KMS-11 (cell line): ENCODE data around the gene PDZD7.

ENCODE experiments used
- H2AFZ ChIP-seq: fragments of 200-600 bp; sonication (generic); 2 replicates; pipeline ENCODE4 v1.6.1; 2016; ENCODE audit warnings: antibody characterized with exemption, mixed run types, low read depth
- H3K27ac ChIP-seq: fragments of 200-600 bp; sonication (generic); 2 replicates; pipeline ENCODE4 v1.6.1; 2016; ENCODE audit warnings: mild to moderate bottlenecking, mixed run types
- H3K27me3 ChIP-seq: fragments of 200-600 bp; sonication (generic); 2 replicates; pipeline ENCODE4 v1.6.1; 2017; ENCODE audit warnings: mild to moderate bottlenecking, low read depth, mixed run types, moderate library complexity; ENCODE audit not compliant: insufficient read depth
- H3K36me3 ChIP-seq: fragments of 200-600 bp; sonication (generic); 2 replicates; pipeline ENCODE4 v1.6.1; 2017; ENCODE audit warnings: mild to moderate bottlenecking, mixed run types; ENCODE audit not compliant: insufficient read depth
- H3K4me1 ChIP-seq: fragments of 200-600 bp; sonication (generic); 2 replicates; pipeline ENCODE4 v1.6.1; 2016; ENCODE audit warnings: mild to moderate bottlenecking, low read depth, mixed run types; ENCODE audit not compliant: poor library complexity, severe bottlenecking
- H3K4me2 ChIP-seq: fragments of 200-600 bp; sonication (generic); 2 replicates; pipeline ENCODE4 v1.7.0; 2016; ENCODE audit warnings: mild to moderate bottlenecking, mixed run types
- H3K4me3 ChIP-seq: fragments of 200-600 bp; sonication (generic); IDR thresholded peaks from 2 replicates; pipeline ENCODE4 v1.6.1; 2017; ENCODE audit warnings: low read depth, low read length, mixed read lengths; ENCODE audit not compliant: insufficient read depth
- H3K79me2 ChIP-seq: fragments of 200-600 bp; sonication (generic); 2 replicates; pipeline ENCODE4 v1.6.1; 2016; ENCODE audit warnings: low read depth, mixed run types; ENCODE audit not compliant: insufficient read depth
- H3K9ac ChIP-seq: fragments of 200-600 bp; sonication (generic); 2 replicates; pipeline ENCODE4 v1.6.1; 2016; ENCODE audit warnings: mild to moderate bottlenecking, mixed run types
- H4K20me1 ChIP-seq: fragments of 200-600 bp; sonication (generic); 2 replicates; pipeline ENCODE4 v1.6.1; 2016; ENCODE audit warnings: mild to moderate bottlenecking, mixed run types; ENCODE audit not compliant: insufficient read depth
- TF ChIP-seq, protein P1 (sequence below): fragments of 200-600 bp; sonication (generic); conservative IDR thresholded peaks from 2 replicates; pipeline ENCODE4 v1.6.1; 2017; ENCODE audit warnings: low read depth, mild to moderate bottlenecking, antibody characterized with exemption, low read length, moderate library complexity, mixed read lengths

PDZD7 gene

GRCh38 chr10:101043363-101043707 lies 12.4 kb upstream of the PDZD7 start:
- TF ChIP-seq, protein P1, sequence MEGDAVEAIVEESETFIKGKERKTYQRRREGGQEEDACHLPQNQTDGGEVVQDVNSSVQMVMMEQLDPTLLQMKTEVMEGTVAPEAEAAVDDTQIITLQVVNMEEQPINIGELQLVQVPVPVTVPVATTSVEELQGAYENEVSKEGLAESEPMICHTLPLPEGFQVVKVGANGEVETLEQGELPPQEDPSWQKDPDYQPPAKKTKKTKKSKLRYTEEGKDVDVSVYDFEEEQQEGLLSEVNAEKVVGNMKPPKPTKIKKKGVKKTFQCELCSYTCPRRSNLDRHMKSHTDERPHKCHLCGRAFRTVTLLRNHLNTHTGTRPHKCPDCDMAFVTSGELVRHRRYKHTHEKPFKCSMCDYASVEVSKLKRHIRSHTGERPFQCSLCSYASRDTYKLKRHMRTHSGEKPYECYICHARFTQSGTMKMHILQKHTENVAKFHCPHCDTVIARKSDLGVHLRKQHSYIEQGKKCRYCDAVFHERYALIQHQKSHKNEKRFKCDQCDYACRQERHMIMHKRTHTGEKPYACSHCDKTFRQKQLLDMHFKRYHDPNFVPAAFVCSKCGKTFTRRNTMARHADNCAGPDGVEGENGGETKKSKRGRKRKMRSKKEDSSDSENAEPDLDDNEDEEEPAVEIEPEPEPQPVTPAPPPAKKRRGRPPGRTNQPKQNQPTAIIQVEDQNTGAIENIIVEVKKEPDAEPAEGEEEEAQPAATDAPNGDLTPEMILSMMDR = no peak
- Histone ChIP-seq H3K36me3 (no peaks in the 10 kb centered on the region), H3K4me2 (peak overlapping the region; percentile 85), H3K27me3 (no peaks in the 10 kb centered on the region), H4K20me1 (no peaks in the 10 kb centered on the region), H3K4me3 (no peak overlapping the region), H3K27ac (peak overlapping the region; percentile 23; the same call in 1 of the 2 replicates), H2AFZ (peak overlapping the region; percentile 88; the same call in 1 of the 2 replicates), H3K79me2 (no peaks in the 10 kb centered on the region), H3K9ac (peak overlapping the region; percentile 63; the same call in 1 of the 2 replicates), H3K4me1 (peaks cover 23% of the 10 kb centered on the region)

DNA sequence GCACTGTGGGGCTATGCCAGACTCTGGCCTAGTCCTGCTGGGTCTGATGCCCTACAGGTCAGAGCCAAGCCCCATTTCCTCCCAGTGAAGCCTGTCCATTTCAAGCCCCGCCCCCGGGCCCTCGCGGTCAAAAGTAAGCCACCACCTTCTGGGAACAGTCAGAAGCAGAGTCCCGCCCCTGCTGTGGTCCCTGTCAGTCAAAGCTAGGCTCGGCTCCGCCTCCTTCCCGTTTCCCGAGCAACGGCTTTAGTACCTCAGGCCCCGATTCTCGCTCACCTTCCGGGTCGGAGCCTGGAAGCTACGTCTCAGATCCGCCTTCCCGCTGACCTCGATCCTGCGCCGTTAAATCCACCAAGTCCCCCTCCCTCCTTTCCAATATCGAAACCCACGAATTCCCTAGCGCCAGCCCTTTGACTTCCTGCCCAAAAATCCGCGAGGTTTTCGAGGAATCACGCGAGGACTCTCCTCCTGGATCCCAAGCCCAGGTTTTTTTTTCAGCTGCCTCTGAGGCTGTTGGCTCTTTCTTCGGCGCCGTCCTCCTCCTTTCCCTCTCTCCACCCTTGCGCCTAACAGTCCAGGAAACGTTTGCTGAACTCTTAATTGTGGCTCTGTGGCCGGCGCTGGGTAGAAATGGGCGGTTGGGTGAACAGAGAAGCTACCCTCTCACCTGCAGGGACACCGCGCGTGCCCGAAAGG lies 11.9 kb upstream of the PDZD7 start:
- Histone ChIP-seq H3K4me3 (no peak overlapping the region), H3K79me2 (no peaks in the 10 kb centered on the region), H3K4me1 (peaks cover 23% of the 10 kb centered on the region), H3K4me2 (peak overlapping the region; percentile 85), H2AFZ (peak overlapping the region; percentile 88; the same call in 1 of the 2 replicates), H3K9ac (peak overlapping the region; percentile 63; the same call in 1 of the 2 replicates), H3K36me3 (no peaks in the 10 kb centered on the region), H3K27ac (peak overlapping the region; percentile 23; the same call in 1 of the 2 replicates), H4K20me1 (no peaks in the 10 kb centered on the region), H3K27me3 (no peaks in the 10 kb centered on the region)
- TF ChIP-seq, protein P1 = no peak

DNA sequence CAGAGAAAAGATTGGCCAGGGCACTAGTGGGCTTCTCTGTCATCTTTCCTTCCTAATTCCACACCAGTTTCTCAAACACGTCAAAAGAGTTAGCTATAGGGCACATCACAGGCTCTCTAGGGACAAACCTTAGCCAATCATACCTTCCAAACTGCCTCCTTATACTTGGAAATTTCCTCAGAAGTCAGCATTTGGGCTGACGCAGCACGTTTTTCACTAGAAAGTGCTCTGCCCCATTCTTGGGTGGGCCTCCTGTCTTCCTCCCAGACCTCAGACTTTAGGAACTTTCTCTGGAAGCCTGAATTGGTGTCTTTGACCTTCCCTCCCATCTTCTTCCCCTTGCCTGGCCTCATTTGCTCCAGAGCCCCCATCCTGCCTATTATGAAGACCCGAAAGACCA lies 11.2 kb upstream of the PDZD7 start:
- H3K4me3 ChIP-seq = no peak overlapping the region
- H3K9ac ChIP-seq = no peak overlapping the region
- H3K27ac ChIP-seq = no peak overlapping the region
- H2AFZ ChIP-seq = peak overlapping the region; percentile 88; the same call in 1 of the 2 replicates
- TF ChIP-seq, protein P1 = no peak
- no peaks in the 10 kb centered on the region for H4K20me1 ChIP-seq
- no peaks in the 10 kb centered on the region for H3K27me3 ChIP-seq
- H3K4me1 ChIP-seq = peaks cover 23% of the 10 kb centered on the region
- no peaks in the 10 kb centered on the region for H3K36me3 ChIP-seq
- H3K79me2 ChIP-seq = no peaks in the 10 kb centered on the region
- peak overlapping the region; percentile 85; the same call in 1 of the 2 replicates for H3K4me2 ChIP-seq

GRCh38 chr10:101041252-101041761 lies 10.4 kb upstream of the PDZD7 start:
- no peaks in the 10 kb centered on the region for H3K79me2 ChIP-seq
- TF ChIP-seq, protein P1 = peak; percentile 77
- peaks cover 23% of the 10 kb centered on the region for H3K4me1 ChIP-seq
- H3K4me3 ChIP-seq = no peak overlapping the region
- no peak overlapping the region for H3K9ac ChIP-seq
- no peaks in the 10 kb centered on the region for H4K20me1 ChIP-seq
- H3K27me3 ChIP-seq = no peaks in the 10 kb centered on the region
- H3K4me2 ChIP-seq = no peak overlapping the region; the same call in 1 of the 2 replicates
- H2AFZ ChIP-seq = no peak overlapping the region
- H3K27ac ChIP-seq = no peak overlapping the region
- H3K36me3 ChIP-seq = no peaks in the 10 kb centered on the region
